C4-2B (cell line): ENCODE results near the gene CCSER1.
"Not testable (repeated sequence)": the region's sequence is repeated elsewhere in the genome, so short reads cannot be mapped to it uniquely, and the experiment has no call there.

ENCODE experiments used
- ZFX ChIP-seq: fragments of 450-650 bp; IDR thresholded peaks from 2 replicates; pipeline ENCODE4 v1.6.1; 2017
- TF ChIP-seq, protein P1 (sequence below): fragments of 450-650 bp; conservative IDR thresholded peaks from 2 replicates; pipeline ENCODE4 v1.5.1; 2017; ENCODE audit warnings: mild to moderate bottlenecking

DNA sequence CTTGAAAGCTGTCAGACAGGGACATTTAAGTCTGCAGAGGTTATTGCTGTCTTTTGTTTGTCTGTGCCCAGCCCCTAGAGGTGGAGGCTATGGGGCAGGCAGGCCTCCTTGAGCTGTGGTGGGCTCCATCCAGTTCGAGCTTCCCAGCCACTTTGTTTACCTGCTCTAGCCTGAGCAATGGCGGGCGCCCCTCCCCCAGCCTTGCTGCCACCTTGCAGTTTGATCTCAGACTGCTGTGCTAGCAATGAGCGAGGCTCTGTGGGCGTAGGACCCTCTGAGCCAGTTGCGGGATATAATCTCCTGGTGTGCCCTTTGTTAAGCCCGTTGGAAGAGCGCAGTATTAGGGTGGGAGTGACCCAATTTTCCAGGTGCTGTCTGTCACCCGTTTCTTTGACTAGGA lies 357.7 kb downstream of the CCSER1 start:
- TF ChIP-seq, protein P1, sequence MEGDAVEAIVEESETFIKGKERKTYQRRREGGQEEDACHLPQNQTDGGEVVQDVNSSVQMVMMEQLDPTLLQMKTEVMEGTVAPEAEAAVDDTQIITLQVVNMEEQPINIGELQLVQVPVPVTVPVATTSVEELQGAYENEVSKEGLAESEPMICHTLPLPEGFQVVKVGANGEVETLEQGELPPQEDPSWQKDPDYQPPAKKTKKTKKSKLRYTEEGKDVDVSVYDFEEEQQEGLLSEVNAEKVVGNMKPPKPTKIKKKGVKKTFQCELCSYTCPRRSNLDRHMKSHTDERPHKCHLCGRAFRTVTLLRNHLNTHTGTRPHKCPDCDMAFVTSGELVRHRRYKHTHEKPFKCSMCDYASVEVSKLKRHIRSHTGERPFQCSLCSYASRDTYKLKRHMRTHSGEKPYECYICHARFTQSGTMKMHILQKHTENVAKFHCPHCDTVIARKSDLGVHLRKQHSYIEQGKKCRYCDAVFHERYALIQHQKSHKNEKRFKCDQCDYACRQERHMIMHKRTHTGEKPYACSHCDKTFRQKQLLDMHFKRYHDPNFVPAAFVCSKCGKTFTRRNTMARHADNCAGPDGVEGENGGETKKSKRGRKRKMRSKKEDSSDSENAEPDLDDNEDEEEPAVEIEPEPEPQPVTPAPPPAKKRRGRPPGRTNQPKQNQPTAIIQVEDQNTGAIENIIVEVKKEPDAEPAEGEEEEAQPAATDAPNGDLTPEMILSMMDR, result not testable (repeated sequence)
- not testable (repeated sequence) for TF ChIP-seq ZFX
